Fibroblast of skin of right quadriceps (primary cell): Measurements from ENCODE around the gene FOXF1.

Experiments
- DNase-seq: peaks from one replicate; pipeline ENCODE4 v3.0.0-alpha.2; 2013

FOXF1 gene

DNA sequence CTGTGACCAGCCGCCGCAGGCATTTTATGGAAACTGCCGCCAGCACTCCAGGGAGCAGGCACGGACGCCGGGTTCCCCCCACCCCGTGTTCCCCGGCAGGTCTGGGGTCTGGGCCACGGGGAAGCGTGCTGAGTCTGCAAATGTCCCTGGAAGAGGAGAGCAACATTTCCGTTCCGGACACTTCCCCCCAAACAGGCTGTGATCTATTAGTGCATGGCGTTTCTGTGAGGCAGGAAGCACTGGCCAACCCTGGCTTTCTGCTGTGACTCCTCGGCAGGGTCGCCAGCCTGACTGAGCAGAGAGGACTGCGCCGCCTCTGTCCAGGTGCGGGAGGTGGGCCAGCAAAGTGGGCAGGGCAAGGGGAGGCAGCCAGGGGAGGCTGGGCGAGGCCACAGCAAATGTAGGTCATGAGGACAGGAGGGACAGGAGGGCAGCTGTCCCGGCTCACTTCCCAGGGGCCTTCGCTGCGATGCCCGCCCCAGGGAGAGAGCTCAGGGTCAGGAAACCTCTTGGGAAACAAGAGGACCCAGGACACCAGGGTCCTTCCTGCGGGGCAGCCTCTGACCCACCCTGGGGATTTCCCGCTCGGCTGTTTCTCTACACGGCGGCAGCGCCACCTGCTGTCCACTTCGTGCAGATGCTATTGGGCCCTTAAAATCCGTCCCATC, 9.5 kb downstream of the FOXF1 start:
- DNase-seq = peak; percentile 48

DNA sequence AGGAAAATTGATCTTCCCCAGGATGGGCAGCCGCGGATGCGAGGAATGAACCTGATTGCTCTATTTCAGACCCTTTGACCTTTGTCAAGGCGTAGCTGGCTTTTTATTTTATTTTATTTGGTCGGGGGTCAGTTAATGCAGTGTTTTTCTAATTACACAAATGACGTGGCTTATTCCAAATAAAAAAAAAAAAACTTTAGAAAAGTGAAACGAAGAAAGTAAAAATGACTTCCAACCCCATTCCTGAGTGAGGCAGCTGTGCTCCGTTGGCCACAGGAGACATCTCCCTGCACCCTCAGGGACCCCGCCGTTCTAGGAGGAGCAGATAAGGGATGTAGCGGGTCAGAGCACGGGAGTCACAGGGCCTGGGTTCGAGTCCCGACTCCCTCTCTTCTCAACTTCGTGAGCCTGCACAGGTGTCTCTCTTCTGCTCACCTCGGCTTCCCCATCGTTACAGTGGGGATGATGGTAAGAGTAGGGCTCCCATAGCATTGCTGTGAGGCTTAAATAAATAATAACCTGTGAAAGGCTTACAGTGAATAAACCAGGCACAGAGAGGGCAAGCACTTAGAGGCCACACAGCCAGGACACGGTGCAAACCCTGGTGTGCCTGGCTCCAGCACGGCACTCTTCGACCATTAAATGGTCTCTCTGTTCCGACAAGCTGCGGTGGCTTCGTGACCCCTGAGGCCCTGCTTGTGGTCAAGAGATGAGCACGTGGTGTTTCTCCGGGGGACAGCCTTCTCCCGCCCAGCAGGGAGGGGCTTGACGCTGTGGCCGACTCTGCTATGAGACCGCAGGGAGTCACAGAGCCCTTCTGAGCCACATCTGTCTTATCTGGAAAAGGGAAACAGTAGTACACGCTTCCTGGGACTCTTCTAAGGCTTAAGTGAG, 10.2 kb downstream of the FOXF1 start:
- DNase-seq = no peak

DNA sequence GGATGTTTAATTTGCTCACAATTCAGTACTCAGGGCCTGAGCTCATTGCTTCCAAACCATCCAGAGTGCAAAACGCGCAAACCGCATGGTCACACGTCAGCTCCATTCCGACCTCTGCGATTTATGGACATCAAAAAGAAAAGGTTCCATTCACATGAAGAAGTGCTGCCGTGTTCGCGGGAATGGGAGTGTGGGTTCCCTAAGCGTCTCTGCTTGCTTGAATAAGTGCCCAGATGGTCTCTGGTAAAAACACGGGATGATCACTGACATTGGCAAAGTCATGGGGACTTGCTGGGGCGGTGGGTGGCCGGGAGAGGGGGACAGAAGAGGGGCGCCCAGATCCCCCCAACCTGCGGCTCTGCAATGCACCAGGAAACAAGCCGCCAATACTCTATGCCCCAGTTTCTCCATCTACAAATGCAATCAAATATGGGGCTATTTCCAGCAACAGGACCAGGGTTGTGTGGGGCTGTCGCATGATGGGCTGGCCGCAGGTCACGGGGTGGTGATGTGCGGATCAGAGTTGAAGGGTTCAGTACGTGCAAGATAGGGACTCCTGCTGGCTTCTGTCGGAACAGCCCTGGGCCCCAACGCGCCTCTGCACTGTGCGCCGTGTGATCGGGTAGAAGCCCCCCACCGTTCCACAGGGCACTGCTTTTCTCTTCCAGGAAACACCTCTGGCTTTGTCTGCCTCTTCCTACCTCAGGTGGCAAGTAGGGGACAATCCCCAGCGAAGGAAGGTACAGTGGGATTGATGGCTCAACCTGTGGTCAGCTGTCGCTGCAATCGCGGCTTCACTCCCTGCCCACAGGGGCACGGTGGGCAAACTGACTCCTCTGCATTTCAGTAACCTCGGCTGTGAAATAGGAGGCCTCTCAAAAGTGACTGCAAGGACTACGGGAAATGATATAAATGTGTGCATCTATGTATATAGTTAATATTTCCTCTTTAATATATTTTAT, 11.2 kb downstream of the FOXF1 start:
- DNase-seq = no peak

DNA sequence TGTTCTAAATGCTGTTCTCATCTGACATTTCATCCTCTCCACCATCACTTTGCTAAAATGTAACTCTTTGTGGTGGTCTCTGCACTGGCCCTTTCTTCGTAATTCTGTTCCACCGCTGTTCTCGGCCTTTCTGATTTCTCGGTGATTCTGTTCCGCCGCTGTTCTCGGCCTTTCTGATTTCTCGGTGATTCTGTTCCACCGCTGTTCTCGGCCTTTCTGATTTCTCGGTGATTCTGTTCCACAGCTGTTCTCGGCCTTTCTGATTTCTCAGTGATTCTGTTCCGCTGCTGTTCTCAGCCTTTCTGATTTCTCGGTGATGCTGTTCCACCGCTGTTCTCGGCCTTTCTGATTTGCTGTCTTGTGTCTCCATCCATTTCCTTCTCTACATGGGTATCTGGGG, 12.3 kb downstream of the FOXF1 start:
- DNase-seq = no peak

DNA sequence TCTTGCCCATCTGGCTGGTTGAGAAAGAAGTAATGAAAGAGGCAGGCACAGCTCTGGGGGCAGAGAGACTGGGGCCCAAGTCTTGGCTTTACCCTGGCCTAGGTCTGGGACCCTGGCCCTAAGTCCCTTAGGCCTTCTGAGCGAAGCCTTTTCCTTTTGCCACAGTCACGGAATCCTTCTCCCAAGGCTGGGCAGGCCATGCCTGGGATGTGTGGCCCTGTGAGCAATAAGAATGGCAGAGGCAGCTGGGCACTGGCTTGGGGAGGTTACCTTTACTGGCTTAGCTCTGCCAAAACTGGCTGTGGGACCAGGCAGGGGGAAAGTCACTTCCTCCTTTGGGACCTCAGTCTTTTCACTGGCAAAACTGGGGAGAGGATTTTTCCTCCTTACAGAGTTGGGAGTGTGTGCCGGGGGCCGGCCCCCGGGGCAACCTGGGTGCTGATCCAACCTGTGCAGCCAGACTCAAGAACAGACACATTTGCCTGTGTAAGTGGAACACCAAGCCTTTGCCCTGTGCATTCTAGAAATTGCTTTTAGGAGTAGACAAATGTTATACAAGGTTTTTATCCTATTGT, 12.9 kb downstream of the FOXF1 start:
- no peak for DNase-seq

DNA sequence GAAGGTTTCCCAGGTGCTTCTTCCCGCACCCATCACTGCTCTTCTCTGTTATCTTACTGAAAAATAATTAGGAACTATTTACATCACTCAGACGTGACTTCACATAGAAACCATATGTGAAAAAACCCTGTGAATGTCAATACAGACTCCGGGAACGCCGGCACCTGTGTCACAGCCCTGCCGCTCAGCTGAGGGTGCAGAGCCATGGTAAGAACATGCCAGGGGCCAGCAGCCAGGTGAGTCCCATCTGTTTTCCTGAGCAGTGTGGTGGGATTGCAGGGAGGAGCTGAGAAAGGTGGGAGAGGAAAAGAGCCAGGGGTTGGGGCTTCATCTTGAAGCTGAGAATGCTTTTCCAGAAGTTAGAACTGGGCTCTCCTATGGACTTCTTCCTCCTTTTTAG, 13.7 kb downstream of the FOXF1 start:
- no peak for DNase-seq

DNA sequence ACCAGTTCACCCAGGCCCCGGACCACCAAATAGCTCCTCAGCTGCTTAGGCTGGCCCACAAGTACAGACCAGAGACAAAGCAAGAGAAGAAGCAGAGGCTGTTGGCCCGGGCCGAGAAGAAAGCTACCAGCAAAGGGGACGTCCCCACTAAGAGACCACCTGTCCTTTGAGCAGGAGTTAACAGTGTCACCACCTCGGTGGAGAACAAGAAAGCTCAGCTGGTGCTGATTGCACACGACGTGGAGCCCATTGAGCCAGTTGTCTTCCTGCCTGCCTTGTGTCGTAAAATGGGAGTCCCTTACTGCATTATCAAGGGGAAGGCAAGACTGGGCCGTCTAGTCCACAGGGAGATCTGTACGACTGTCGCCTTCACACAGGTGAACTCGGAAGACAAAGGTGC, 15.4 kb downstream of the FOXF1 start:
- DNase-seq = no peak

DNA sequence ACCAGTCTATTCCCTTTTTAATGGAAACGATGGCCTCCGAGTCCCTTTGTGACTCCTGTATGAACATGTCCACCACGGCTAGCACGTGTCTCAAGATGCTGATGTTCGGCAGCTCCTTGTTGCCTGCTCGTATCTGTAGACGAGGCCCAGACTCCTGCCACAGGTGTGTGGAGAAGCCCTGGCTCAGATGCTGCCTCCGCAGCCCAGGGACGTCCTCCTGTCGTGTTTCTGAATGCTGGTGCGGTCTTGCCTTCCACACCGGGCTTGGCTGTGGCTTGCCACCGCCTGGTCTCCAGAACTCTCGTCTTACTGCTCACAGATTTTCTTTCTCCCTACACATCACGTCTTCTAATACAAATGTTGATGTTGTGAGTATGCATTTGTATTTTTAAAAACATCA, 17.0 kb downstream of the FOXF1 start:
- DNase-seq = no peak

DNA sequence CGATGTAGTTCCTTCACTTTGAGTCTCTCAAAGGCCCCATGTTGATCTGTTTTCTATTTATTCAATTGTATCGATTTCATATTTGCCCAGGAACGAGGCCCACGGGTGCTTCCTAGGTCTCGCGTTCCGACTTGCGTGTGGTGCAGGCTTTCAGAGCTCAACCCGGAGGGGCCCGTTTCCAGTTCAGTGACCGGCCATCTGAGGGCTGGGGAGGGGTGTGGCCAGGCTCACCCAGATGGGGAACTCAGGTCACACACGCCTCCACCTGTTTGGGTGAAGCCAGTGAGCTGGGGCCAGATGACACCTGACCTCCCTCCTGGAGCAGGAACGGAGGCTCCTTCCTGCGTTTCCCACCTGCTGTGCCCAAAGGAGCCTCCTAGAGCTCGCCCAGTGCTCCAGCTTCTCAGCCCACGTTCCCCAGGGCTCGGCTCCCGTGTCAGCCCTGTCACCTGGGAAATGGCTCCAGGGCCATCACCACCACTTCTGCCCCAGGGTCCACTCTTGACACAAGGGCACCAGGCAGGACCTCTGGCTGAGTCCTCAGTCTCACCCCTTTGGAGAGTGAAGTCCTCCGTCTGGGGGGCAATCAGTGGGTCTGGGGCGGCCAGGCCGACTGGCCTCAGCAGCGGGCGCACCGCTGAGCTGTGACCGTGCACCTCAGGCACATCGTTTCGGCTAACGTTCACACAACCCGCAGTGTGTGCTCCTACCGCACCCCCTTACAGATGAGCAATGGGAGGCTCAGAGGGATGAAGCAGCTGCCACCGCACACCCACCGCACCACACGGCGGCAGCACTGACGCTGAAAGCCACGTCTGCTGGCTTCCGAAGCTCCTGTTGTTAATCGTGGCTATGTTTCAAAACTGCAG, 18.0 kb downstream of the FOXF1 start:
- DNase-seq = no peak

DNA sequence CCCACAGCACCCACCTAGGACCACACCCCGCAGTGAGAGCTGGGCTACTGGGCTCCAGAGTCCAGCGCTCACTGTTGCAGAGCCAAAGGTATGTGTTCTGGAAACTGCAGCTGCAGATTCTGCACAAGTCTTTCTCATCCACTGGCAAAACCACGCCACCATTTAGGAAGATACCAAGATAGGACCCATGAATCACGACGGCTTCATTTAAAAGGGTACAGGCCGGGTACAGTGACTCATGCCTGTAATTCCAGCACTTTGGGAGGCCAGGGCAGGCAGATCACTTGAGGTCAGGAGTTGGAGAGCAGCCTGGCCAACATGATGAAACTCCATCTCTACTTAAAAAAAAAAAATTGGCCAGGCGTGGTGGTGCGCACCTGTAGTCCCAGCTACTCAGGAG, 18.8 kb downstream of the FOXF1 start:
- no peak for DNase-seq

DNA sequence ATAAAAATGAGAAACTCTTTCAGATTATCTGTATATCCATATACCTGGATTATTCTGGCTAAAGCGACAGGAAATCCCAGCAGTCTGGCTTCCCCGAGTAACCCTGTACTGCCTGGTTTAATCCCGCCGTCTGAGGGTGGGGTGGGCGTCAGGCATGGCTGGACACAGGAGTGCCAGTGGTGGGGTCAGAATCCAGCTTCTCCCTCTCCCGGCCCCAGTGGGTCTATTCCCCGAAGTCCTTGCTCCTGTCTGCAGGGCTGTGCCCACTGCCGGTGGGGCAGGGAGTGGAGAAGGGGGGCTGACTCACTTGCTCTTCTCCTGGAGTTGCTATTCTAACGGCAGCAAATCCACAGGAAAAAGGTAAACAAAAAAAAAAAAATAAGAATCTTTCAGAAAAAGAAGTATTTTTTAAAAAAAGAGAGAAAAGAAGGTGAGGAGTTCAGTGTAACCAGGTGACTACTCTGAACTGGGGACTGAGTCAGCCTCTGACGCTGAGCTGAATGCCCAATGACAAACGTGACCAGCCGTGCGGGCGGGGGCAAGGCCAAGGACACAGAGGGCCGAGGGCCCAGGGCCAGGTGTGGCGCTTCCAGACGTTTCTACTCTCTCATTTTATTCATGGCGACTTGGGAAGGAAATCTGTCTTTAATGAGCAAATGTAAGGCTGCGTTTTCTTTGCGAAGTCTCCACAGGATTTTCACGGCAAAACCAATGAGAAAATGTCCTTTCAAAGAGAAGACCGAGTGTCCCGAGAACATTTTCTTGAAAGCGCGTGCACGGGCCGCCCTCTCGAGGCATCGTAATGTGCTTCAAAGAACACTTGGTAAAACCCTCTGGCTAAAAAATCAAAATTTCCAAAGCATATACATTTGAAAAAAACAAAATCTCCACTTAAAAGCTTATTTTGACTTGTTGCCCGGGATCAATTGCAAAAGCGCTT, 20.2 kb downstream of the FOXF1 start:
- no peak for DNase-seq

DNA sequence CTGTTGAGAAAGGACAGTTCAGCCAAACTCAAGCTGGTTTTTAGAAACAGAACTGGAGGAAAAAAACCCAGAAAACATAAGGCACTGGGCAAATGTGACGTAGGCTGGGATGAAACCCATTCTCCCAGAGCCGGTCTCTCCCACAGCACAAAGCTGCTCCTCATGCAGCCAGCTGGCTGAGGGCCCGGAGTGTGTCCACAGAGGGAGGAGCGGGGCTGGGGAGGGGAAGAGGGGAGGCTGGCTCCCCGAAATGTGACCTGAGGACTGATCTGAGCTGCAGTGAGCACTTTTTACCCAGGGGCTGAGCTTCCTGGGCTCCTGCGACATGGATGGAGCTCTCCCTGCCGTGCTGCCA, 20.8 kb downstream of the FOXF1 start:
- DNase-seq = no peak

DNA sequence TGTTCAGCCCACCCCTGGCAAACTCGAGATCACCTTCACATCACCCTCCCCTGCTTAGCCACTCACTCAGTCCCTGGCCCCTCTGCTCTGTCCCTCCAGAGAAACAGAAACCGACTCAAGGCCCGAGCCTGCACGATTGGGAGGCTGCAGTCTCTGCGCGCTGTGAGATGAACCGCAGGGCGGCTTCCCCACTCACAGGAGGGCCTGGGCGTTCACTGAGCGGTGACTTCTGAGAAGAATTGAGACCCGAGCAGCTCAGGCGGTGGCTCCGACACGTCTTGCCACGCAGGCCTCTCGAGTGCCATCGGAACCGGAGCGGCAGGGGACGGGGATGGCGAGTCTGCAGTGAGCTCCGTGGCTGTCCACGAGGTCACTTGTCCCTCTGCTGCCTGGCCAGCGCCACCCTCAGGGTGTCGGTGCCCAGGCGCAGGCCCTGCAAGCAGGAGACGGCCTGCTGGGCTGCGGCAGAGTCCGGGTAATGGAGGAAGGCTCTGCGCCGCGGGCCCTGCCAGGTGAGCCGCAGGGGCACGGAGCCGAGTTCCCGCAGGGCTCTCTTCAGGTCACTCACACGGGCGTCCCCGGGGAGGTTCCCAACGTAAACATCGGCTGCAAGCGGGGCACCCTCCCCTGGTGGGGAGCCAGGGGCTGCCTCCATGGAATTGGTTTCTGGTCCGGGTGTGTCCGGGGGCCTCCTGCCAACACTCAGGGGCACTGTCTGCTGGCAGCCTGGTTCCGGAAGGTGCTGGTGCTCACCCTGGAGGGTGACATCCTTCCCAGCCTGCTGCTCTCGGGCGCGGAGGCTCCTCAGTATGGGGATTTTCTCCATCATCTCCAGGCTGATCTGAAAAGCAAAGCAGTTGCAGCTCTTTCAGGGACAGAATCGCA, 21.6 kb downstream of the FOXF1 start:
- DNase-seq = no peak

DNA sequence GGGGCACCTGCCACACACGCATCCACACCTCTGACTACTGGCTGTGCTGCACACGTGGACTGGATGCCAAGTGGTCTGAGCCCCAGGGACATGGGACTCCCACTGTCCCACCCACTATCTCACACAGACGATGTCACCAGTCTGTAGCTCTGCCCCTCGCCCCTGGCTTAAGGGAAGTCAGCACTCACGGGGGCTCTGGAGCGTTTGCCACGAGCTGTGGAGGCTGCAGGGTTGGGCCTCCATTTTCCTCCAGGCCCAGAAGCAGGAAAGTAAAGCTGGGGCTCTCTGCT, 22.1 kb downstream of the FOXF1 start:
- DNase-seq = no peak

DNA sequence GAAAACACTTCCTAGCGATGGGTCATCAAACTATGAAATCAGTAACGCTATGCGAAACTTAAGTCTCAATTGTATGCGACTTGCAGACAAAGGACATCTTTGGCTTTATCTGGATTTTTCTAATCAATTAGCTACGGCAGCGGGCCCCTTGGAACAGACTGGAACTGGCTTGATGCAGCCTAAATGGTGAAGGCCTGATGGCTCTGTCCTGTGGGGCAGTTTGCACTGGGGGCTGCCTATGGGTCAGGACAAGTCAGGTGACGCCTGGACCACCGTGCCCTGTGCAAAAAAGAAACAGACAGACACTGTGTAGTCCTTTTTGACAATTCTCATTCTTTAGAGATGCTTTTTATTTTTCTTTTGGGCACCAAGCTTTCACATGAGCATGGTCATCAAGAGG, 22.7 kb downstream of the FOXF1 start:
- DNase-seq = no peak

DNA sequence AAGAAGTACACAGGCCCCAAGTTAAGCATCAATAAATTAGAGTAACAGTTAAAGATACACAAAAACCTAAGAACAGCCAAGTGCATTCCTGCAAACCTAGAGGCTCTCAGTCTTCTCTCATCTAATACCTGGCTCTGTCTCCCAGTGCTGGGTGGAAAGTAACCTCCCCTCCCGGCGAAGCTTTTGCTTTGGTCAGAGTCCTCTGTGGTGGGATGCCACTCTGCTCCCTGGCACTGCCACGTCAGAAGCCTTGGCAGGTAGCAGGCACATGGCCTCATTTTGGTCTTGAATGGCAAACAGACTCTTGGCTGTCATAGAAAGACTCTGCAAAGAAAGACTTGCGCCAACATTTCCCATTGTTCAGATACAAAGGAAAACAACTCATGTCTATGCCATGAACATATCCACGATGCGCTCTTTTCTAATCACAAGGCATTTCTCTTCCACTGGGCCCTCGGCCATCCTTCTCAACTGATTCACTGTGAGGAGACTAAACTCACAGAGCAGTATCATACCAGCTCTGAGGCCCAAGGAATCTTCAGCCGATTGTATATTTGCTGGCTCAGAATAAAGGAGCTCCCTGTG, 23.5 kb downstream of the FOXF1 start:
- no peak for DNase-seq

DNA sequence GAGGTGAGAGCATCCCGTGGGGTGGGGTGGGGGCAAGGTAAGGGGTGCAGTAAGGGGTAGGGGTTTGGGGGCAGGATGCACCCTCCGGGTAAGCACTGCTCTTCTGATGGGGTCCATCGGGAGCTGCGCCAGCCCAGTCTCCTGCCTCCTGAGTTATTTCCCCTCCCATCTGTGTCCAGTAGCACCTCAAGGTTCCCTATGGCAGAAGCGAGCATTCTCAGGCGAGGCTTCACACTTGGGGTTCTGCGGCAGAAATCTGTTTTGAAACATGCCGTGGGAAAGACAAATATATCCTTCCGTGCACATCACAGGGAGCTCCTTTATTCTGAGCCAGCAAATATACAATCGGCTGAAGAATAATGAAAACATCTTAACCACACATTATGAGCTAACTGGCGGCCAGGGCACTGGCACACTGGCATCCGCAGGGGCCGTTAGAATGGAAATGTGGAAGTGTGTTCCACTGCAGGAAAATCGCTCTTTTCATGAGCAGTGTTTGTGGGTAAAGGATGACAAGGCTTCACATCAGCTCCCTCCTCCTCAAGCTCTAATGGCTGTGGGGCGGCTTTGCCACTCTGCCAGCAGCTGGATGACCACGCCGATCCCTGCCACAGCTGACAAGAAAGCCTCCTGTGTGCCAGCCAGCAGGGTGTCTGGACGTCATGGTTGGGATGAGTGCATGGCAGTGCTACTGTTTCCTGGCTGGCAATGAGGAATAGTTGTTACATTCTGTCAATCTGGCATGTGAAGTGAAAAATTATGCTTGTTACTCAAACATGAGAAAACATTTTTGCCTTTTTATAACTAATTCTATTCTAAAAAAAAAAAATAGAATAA, 24.7 kb downstream of the FOXF1 start:
- DNase-seq = no peak

DNA sequence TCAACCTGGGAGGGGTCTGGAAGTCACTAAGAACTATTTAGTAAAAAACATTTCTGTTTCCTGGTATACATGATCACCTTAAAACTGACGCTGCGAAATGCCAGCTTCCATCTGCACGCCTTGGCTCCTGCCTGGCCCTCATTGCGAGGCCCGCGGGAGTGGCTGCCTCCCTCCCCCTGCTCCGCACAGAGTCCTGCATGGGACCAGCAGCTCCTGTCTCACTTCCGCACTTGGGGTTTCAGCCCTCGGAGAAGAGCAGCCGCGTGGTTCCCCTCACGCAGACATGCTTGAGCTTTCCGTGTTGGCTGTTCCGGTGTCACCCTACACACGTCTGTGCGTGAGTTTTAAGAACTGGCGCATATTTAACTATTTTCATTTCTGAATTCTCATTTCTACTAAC, 26.3 kb downstream of the FOXF1 start:
- DNase-seq = no peak

DNA sequence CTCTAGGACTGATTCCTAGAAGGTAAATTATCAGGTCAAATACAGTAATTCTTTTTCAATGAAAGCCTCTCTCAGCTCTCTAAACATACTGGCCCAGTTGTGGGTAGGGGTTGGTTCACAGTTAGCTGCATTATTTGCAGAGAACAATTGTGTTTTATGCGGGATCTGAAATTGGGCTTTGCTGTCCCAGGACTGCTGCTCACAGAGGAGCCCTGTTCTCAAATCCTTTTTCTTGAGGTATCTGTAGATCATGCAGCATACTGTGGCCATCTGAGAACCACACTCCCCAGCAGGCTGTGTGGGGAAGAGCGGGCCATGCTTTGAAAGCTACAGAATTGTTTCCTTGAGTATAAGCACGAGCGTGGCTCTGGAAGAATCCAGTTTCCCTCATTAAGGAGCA, 27.2 kb downstream of the FOXF1 start:
- no peak for DNase-seq
